CD4-positive, alpha-beta T cell treated with Interleukin-15 for 4 hours (primary cell): Measurements from ENCODE around the gene PRRC2B.
"Not testable (repeated sequence)": the region's sequence is repeated elsewhere in the genome, so short reads cannot be mapped to it uniquely, and the experiment has no call there.

ENCODE experiments used
- DNase-seq: peaks from one replicate; pipeline ENCODE4 v3.0.0-alpha.2; 2020; ENCODE audit warnings: low spot score

Gene PRRC2B

DNA sequence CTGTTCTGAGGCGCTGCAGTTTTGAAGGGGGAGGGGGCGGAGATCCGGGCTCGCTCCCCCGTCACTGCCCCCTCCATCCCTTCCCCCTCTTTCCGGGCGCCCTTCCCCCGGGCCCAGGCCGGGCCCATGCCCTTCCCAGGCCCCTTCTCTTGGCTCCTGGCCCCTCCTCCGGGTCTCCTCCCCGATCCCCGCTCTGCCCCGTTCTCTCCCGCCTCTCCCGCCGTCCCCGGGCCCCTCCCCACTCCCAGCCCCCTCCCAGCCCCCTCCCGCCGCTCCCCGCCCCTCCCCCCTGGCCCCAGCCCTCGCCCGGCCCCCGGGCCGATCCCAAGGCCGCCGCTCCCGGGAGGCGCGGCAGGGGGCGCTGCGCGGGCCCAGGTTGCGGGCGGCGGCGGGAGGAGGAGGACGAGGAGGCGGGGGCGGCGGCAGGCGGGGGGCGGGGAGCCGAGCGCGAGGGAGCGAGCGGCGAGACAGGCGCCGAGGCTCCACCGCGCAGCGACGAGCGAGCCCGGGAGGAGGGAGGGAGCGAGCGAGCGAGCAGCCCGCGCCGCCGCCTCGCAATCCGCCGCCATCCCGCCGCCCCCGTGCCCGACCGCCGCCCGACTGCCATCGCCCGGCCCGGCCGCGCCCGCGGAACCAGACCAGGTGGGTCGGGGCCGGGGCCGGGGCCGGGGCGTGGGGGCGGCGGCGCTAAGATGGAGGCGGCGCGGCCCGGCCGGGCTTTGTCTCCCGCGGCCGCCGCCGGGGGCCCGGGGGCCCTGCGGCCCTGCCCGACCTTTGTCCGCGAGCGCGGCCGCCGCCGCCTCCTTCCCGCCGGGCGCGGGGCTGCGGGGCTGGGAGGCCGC, at the start of gene PRRC2B:
Gene PRRC2B (plus strand): TSS at position 465 of the 842 bp plus-strand sequence. CDS start 36,059 bp downstream, outside the sequence.
- peak; percentile 82 for DNase-seq

DNA sequence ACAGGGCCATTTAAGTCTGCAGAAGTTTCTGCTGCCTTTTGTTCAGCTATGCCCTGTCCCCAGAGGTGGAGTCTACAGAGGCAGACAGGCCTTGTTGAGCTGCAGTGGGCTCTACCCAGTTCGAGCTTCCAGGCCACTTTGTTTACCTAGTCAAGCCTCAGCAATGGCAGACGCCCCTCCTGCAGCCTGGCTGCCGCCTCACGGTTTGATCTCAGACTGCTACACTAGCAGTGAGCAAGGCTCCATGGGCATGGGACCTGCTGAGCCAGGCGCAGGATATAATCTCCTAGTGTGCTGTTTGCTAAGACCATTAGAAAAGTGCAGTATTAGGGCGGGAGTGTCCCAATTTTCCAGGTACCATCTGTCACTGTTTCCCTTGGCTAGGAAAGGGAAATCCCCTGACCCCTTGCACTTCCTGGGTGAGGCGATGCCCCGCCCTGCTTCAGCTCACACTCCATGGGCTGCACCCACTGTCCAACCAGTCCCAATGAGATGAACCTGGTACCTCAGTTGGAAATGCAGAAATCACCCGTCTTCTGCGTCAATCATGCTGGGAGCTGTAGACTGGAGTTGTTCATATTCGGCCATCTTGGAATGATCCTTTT, 48.9 kb upstream of the PRRC2B start:
- not testable (repeated sequence) for DNase-seq

DNA sequence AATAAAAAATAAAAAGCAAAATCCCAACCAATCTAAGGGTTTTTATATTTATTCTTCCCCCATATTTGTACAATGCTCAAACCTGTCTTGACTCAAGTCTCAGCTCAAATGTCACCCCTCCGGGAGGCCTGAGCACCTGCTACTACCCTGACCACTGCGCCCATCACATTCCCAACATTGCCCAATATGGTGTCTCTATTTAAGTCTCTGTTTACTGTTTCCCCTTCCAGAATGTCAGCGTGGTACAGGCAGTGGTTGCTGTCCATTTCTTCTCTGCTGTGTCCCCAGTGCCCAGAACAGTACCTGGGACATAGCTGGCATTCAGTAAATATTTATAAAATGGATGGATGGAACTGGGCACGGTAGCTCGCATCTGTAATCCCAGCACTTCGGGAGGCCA, 47.3 kb upstream of the PRRC2B start:
- no peak for DNase-seq

DNA sequence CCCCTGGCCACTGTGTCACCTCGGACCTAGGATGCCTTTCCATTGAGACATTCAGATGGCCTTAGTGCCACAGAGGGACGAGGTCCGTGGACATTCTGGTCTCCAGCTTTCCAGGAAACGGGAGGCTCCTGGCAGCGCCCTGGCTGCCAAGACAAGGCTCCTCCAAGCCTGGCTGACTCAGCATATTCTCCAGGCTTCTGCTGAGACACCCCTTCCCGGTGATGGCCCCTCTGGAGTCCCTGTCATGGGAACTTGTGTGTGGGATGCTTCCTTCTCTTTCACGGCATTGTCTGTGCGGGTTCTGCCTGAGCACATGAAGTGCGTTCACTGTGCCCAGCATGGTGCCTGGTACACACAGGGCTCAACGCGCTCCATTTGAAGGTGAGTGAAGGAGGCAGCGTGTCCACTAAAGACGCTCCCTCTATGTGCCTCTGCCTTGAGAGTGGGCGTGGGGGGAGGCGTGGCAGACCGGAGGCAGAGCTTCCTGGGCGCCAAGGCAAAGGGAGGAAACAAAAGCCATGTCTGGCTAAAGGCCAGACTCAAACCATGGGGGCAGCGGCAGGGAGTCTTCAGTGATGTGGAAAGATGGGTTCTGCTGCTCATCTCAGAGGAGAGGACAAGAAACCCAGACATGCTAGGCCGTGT, 46.4 kb upstream of the PRRC2B start:
- no peak for DNase-seq

DNA sequence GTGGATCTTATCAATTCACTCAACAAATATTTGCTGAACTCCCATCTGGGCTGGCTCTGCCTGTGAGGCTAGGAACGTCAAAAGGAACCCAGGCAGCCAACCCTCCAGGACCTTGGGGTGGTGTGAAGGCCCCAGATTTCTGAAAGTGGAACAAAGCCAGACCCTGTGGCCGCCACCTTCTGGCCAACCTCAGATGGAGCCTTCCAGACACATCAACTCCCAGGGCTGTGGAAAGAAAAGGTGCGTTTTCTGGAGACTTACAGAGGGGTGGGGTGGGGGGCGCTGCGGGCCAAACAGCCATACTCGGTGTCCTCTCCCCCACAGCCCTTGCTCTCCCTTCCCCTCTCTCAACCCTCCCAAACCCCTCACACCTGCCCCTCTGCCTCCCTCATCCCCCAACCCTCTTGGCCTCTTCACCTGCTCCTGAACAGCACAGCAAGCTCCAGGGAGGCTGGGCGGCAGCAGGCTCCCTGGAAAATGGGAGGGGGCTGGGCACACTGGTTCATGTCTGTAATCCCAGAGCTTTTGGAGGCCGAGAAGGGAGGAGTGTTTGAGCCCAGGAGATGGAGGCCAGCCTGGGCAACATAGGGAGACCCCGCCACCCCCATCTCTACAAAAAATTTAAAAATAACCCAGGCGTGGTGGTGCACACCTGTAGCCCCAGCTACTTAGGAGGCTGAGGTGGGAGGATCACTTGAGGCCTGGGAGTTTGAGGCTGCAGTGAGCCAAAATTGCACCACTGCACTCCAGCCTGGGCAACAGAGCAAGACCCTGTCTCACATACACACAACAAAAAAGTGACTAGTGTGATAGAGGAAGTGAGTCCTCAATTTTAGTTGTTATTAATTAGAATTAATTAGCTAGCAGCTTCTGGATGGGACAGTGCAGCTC, 45.0 kb upstream of the PRRC2B start:
- no peak for DNase-seq

DNA sequence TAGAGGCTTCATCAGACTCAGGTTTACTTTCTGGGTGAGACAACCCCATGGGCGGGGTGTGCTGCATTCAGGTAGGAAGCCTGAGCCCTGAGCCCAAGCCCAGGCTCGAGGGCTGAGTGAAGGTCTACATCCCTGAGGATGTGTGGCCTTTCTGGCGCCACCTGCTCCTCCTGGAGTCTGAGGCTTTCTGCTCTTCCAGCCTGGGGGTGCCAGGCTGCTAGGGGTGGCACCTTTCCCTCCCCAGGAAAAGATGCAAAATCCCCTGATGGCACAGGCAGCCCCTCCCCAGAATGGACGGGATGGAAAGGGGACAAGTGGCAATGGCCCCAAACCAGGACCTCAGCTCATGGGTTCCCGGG, 44.4 kb upstream of the PRRC2B start:
- no peak for DNase-seq

DNA sequence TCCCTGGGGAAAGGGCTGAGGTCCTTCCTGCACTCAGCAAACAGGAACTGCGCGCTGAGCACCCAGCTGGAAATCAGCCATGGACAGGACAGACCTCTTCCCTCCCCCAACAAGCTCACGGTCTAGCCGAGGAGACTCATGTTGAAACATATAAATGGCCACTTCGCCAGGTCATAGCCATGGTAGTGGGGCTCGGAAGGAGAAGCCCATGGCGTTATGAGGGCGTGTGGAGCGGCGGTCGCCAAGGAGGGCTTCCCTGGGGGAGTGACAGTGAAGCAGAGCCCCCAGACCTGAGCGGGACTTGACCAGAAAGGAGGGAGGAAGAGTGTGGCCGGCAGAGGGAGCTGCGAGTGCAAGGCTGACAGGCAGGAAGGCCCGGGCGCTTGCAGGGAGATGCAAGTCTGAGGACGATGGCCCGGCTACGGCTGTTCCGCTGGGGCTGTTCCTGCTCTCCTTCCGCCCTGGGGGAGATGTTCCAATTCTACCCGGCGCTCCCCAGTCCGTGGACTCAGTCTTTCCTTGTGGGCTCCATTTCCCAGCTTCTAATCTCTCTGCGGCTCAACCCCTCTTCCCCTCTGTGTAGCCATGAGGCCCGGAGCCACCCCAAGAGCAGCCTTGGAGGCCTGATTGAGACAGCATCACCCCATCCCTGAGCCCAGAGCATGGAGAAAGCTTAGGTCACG, 43.9 kb upstream of the PRRC2B start:
- peak; percentile 83 for DNase-seq

DNA sequence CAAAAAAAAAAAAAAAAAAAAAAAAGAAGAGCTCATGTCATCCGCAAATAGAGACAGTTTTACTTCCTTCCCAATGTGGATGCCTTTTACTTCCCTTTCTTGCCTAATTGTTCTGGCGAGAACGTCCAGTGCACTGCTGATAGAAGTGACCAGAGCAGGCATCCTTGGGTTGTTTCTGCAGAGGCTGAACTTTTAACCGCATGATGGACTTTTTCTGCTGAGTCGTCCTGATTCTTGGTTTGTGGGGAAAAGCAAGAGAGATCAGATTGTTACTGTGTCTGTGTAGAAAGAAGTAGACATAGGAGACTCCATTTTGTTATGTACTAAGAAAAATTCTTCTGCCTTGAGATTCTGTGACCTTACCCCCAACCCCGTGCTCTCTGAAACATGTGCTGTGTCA, 37.4 kb upstream of the PRRC2B start:
- not testable (repeated sequence) for DNase-seq

DNA sequence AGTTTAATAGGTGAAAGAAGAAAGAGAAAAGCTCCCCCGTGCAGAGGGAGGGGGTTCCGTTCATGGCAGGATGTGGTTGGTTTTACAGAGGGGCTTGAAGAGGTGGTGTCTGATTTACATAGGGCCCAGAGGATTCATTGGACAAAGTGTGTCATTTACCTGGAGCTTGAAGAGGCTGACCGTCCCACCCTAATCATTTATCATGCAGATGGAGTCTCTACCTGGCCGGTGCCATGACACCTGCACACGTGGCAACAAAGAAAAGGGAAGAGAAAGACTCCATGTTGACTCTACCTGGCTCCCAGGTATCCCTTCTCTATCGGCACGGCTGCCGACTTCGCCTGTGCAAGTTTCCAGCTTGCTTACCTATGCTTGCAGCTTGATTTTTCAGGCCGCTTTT, 35.3 kb upstream of the PRRC2B start:
- DNase-seq = no peak

DNA sequence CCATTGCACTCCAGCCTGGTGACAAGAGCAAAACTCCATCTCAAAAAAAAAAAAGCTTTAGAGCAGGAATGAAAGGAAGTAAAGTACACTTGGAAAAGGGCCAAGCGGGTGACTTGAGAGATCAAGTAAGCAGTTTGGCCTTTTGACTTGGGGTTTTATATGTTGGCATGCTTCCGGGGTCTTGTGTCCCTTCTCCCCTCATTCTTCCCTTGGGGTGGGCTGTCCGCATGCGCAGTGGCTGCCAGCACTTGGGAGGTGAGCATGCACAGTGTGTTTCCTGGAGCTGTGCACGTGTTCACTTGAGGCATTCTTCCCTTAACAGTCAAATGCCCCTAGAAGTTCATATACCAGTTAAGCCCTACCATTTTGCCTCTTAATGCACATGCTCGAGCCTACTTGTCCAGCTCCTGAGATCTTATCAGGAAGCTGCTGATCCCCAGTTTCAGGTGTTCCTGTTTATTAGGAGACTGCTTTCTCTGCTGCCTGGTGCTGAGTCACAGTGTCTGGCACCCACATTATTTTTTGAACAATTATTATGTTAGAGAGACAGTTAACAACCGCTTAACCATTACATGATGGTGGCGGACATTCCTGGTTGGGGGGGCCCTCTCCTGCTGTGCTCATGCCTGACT, 32.6 kb upstream of the PRRC2B start:
- DNase-seq = no peak

DNA sequence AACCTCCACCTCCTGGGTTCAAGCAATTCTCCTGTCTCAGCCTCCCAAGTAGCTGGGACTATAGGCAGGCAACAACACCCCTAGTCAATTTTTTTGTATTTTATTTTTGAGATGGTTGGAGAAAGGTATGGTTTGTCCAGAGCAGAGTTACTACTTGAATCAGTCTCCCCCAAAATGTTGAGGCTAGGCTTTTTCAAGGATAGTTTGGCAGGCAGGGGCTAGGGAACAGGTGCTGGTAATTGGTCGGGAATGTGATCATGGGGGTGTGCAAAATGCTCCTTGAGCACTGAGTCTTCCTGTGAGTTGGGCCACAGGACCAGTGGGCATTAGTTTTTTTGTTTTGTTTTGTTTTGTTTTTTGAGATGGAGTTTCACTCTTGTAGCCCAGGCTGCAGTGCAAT, 28.3 kb upstream of the PRRC2B start:
- no peak for DNase-seq

DNA sequence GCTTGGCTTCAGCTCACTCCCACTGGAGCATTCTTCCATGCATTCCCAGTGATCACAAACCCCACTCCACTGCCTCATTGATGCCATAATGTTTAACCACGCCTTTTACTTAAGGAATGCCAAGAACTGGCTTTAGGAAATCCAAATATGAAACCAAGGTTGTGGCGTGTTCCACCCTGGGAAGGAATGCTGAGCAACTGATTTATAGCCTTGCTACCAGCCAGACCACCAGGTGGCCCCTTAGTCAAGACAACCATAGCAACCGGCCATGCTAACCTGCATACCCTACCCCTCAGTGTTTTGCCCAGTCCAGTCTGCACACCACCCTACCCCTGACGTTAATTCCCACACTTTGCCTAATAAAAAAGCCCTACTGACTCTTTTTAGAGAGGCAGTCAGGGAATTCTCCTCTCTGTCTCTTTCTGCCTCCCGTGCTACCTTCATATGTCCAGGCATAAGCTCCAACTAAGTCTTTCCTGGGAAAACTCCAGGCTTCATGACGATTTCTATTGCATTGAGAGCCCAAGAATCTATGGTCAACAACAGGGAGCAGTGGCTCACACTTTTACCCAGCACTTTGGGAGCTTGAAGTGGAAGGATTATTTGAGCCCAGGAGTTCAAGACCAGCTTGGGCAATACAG, 27.0 kb upstream of the PRRC2B start:
- DNase-seq = no peak

DNA sequence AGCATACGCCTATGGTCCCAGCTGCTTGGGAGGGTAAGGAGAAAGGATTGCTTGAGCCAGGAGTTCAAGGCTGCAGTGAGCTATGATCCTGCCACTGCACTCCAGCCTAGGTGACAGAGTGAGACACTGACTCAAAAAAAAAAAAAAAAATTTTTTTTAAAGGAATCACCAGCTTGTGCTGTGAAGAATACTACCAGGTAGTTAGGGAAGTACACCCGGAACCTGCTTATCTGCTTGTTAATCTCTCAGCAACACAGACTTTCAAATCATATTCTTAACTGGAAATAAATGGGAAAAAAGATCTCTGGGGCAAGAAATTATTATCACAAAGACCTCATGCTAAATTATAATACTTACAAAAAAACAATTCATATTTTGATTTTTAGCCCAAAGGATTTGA, 26.4 kb upstream of the PRRC2B start:
- no peak for DNase-seq

DNA sequence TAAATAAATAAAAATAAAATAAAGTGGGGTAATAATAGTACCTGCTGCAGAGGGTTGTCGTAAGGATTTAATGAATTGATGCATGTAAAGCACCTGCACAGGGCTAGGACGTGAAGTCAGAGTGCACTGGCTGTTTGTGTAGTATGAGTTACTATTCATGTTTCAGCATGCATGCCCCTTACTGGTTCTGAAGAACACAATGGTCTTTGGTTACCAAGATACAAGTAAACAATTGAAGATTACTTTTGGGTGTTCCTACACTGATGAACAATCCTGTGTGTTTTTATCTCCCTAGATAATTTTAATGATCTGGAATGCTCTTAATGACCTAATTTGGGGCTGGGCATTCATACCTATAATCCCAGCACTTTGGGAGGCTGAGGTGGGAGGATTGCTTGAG, 23.2 kb upstream of the PRRC2B start:
- no peak for DNase-seq

DNA sequence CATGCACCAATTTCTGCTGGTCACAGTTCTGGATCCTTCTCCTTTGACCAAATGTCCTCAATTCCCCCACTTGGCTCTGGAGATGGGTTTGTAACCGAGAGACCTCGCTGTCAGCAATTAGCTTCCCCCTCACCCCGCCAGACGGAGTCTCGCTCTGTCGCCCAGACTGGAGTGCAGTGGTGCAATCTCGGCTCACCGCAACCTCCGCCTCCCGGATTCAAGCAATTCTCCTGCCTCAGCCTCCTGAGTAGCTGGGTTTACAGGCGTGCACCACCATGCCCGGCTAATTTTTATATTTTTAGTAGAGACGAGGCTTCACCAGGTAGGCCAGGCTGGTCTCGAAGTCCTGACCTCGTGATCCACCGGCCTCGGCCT, 21.3 kb upstream of the PRRC2B start:
- DNase-seq = not testable (repeated sequence)

DNA sequence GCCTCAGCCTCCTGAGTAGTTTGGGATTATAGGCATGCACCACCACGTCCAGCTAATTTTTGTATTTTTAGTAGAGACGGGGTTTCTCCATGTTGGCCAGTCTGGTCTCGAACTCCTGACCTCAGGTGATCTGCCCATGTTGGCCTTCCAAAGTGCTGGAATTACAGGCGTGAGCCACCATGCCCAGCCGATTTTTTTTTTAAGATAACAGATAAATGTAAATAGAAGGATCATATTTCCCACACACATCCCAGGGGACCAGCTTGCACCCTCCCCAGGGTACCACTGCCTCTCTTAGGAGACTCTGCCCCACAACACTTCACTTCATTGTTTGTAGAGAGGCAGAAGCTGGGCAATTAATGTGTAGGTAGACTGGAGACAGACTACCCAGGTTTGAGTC, 19.2 kb upstream of the PRRC2B start:
- DNase-seq = not testable (repeated sequence)

DNA sequence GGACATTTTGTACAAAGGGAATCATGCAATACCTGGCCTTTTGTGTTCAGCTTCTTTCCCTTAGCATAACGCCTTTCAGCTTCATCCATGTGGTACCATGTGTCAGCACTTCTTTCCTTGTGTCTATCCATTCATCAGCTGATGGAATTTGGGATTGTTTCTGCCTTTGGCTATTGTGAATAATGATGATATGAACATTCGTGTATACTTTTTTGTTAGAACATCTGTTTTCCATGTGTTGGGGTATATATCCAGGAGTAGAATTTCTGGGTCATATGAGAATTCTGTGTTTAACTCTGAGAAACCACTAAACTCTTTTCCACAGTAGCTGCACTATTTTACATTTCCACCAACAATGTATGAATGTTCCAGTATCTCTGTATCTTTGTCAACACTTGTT, 14.8 kb upstream of the PRRC2B start:
- no peak for DNase-seq

DNA sequence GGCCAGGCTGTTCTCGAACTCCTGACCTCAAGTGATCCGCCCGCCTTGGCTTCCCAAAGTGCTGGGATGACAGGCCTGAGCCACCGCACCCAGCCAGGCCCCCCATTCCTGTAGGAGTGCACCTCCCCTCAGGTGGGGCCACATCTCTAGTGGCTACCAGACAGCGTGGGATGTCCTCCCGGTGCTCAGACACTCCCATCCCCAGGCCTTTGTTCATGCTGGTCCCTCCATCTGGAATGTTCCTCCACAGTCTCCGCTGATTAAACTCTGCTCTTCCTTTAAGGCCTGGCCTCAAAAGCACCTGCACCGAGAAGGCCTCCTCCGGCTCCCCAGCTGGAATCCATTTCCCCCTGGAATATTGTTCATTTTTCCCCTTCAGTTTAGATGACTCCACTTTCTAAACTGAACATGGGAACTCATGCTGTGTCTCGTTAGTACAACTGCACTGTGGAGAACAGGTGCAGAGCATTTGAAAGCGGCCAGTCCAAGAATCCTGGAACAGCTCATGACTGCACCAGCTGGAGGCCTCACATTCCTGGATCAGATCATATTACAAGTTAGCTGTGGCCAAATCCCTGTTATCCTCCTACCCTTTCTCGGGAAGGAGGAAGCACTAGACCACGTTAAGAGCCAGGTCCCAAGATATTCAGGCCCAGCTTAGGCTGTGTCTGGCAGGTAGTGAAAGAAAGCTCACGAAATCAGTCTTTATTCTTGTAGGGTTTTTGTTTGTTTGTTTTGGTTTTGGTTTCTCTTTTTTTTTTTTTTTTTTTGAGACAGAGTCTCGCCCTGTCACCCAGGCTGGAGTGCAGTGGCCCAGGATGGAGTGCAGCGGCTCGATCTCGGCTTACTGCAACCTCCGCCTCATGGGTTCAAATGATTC, 10.8 kb upstream of the PRRC2B start:
- DNase-seq = no peak

DNA sequence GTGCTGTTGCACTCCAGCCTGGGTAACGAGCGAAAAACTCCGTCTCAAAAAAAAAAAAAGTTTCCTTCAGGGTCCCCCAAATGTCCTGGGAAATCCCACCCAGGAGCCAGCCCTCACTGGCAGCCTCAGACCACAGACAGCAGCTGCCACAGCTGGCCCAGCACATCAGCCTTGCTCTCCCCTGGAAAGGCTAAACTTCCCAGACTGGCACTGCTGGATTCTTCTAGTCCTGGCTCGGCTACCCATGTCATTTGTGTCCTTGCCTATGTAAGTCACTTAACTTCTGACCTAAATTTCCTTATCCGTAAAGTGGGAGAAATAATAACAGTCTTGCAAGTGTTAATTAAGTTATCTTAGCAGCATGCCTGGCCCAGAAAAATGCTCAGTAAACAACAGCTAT, 8.6 kb upstream of the PRRC2B start:
- DNase-seq = no peak

DNA sequence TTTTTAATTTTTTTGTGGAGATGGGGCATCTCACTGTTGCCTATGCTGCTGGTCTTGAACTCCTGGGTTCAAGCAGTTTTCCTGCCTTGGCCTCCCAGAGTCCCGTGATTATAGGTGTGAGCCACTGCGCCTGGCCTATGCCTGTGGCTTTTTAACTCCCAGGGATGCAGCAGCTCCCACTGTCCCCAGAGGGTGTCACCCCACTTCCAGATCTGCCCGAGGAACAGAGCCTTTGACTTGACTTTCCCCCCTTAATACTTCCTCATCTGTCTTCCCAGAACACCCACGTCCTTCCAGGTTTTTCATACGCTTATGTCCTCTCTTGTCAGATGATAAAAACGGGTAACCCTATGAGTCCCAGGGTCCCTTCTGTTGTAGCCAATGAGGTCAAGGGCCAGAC, 7.6 kb upstream of the PRRC2B start:
- no peak for DNase-seq
